Inferior parietal cortex (tissue), 1 donor: ENCODE data around the gene VNN1.
A peak's percentile ranks its signal among the peaks of the same experiment; 100 is the strongest.
"Not testable (repeated sequence)": the region's sequence is repeated elsewhere in the genome, so short reads cannot be mapped to it uniquely, and the experiment has no call there.

Source experiments
- DNase-seq: peaks from one replicate; pipeline ENCODE4 v3.0.0-alpha.2; 2016; ENCODE audit errors: extremely low spot score

Gene VNN1

GRCh38 chr6:132719736-132720448 lies 6.0 kb upstream of the VNN1 start:
- no peak for DNase-seq

GRCh38 chr6:132715881-132716637 lies 2.2 kb upstream of the VNN1 start:
- DNase-seq, result no peak

GRCh38 chr6:132715204-132715603 lies 1.3 kb upstream of the VNN1 start:
- peak; percentile 67 for DNase-seq

- no peak for DNase-seq
These were observed 305 bp upstream of the VNN1 start for GRCh38 chr6:132714160-132714559.

GRCh38 chr6:132712366-132712765 lies 1.5 kb downstream of the VNN1 start:
- DNase-seq, result no peak

- DNase-seq, result no peak
These were observed 5.1 kb downstream of the VNN1 start for GRCh38 chr6:132708771-132709170.

- no peak for DNase-seq
These were observed 5.9 kb downstream of the VNN1 start for GRCh38 chr6:132708002-132708401.

GRCh38 chr6:132706756-132707155 lies 7.1 kb downstream of the VNN1 start:
- not testable (repeated sequence) for DNase-seq

- no peak for DNase-seq
These were observed 9.9 kb downstream of the VNN1 start for GRCh38 chr6:132703936-132704335.

GRCh38 chr6:132698608-132699007 lies 15.2 kb downstream of the VNN1 start:
- no peak for DNase-seq

- DNase-seq, result no peak
These were observed 18.1 kb downstream of the VNN1 start for GRCh38 chr6:132695773-132696172.

- no peak for DNase-seq
These were observed 20.4 kb downstream of the VNN1 start for GRCh38 chr6:132693478-132693877.

GRCh38 chr6:132690678-132691077 lies 23.2 kb downstream of the VNN1 start:
- no peak for DNase-seq

GRCh38 chr6:132687306-132687705 lies 26.5 kb downstream of the VNN1 start:
- no peak for DNase-seq

GRCh38 chr6:132686531-132686930 lies 27.3 kb downstream of the VNN1 start:
- no peak for DNase-seq

- DNase-seq, result no peak
These were observed 28.8 kb downstream of the VNN1 start for GRCh38 chr6:132685009-132685408.

GRCh38 chr6:132684272-132684671 lies 29.6 kb downstream of the VNN1 start:
- DNase-seq, result no peak

GRCh38 chr6:132683543-132683942 lies 30.3 kb downstream of the VNN1 start:
- no peak for DNase-seq

GRCh38 chr6:132679094-132679493 lies 34.8 kb downstream of the VNN1 start:
- not testable (repeated sequence) for DNase-seq

GRCh38 chr6:132675749-132676148 lies 38.1 kb downstream of the VNN1 start:
- DNase-seq, result no peak

- no peak for DNase-seq
These were observed 38.9 kb downstream of the VNN1 start for GRCh38 chr6:132675002-132675401.

- no peak for DNase-seq
These were observed 40.3 kb downstream of the VNN1 start for GRCh38 chr6:132673376-132674094.

GRCh38 chr6:132671295-132671694 lies 42.6 kb downstream of the VNN1 start:
- DNase-seq, result no peak
